Omental fat pad (tissue), 4 donors: Measurements from ENCODE around the gene IFNG. TPM values are rescaled to one million over a fixed set of nuclear protein-coding genes. Genes with fewer than 3 reads are reported as not detected.

Source experiments
- ATAC-seq: fragments of 150-250 bp; one replicate; pipeline ENCODE4 v1.9.1; 2016; ENCODE audit warnings: mild to moderate bottlenecking, moderate library complexity; ENCODE audit not compliant: low FRiP score
- DNase-seq: peaks from one replicate; pipeline ENCODE4 v3.0.0-alpha.2; 2019; ENCODE audit warnings: low spot score
- CTCF ChIP-seq, 3 donors: fragments of 450-650 bp; IDR thresholded peaks; one replicate each; pipeline ENCODE4 v1.5.1; 2016 to 2017; ENCODE audit warnings: antibody characterized with exemption in 3 of 3, mild to moderate bottlenecking in 3 of 3, moderate library complexity in 2 of 3
- total RNA-seq, 4 donors: library from RNA; depleted of rRNA; stranded (reverse); fragments of >200 nt; gene quantifications; one replicate each; pipeline ENCODE4 v1.1.0, GENCODE V29; 2016

IFNG gene
- total RNA-seq, 4 donors from 2014 or later = not detected

GRCh38 chr12:68135520-68135919 lies 24.0 kb downstream of the IFNG start:
- no peak for DNase-seq
- no peak for ATAC-seq
- no peak for TF ChIP-seq CTCF (IDR thresholded peaks at IDR 0.05)

- no peak for TF ChIP-seq CTCF (IDR thresholded peaks at IDR 0.05)
- no peak for DNase-seq
- ATAC-seq = no peak
Observed at GRCh38 chr12:68131867-68132414, 27.6 kb downstream of the IFNG start.

GRCh38 chr12:68129979-68130378 lies 29.6 kb downstream of the IFNG start:
- no peak for ATAC-seq
- no peak for TF ChIP-seq CTCF (IDR thresholded peaks at IDR 0.05)
- no peak for DNase-seq

- no peak for DNase-seq
- ATAC-seq = no peak
- TF ChIP-seq CTCF (IDR thresholded peaks at IDR 0.05) = no peak
Observed at GRCh38 chr12:68122236-68122920, 37.2 kb downstream of the IFNG start.

GRCh38 chr12:68121143-68121542 lies 38.4 kb downstream of the IFNG start:
- DNase-seq (no peak), ATAC-seq (no peak)
- no peak for TF ChIP-seq CTCF (IDR thresholded peaks at IDR 0.05)

- no peak for ATAC-seq
- no peak for TF ChIP-seq CTCF (IDR thresholded peaks at IDR 0.05)
- DNase-seq = no peak
Observed at GRCh38 chr12:68119724-68120211, 39.8 kb downstream of the IFNG start.

GRCh38 chr12:68119250-68119649 lies 40.3 kb downstream of the IFNG start:
- ATAC-seq = no peak
- DNase-seq = no peak
- TF ChIP-seq CTCF (IDR thresholded peaks at IDR 0.05) = no peak
